T-helper 17 cell (primary cell): Measurements from ENCODE around the gene HUNK. TPM values are rescaled to one million over a fixed set of nuclear protein-coding genes. Genes with fewer than 3 reads are reported as not detected.
"Not testable (repeated sequence)": the region's sequence is repeated elsewhere in the genome, so short reads cannot be mapped to it uniquely, and the experiment has no call there.

Experiments
- ATAC-seq: fragments of 150-1000 bp; cut with Tn5 transposase; 2 replicates; pipeline ENCODE4 v1.10.0; 2021; ENCODE audit warnings: mild to moderate bottlenecking, moderate library complexity
- DNase-seq, 3 donors: peaks; one replicate each; pipeline versions ENCODE4 v3.0.0 to v3.0.0-alpha.2; 2020 to 2021
- H3K9me3 ChIP-seq: one replicate; pipeline ENCODE4 v1.7.0; 2013; ENCODE audit warnings: low read length, mild to moderate bottlenecking; ENCODE audit not compliant: control insufficient read depth, poor library complexity, severe bottlenecking
- H3K27ac Mint-ChIP-seq: one replicate; pipeline ENCODE4 v1.8.0; 2022; ENCODE audit warnings: mild to moderate bottlenecking, moderate library complexity, mixed read lengths
- H3K27me3 Mint-ChIP-seq: one replicate; pipeline ENCODE4 v1.8.0; 2022; ENCODE audit warnings: mixed read lengths
- H3K36me3 Mint-ChIP-seq: one replicate; pipeline ENCODE4 v1.8.0; 2022; ENCODE audit warnings: low read depth, mixed read lengths
- H3K4me1 Mint-ChIP-seq: one replicate; pipeline ENCODE4 v1.8.0; 2022; ENCODE audit warnings: mild to moderate bottlenecking, mixed read lengths
- H3K4me3 Mint-ChIP-seq: one replicate; pipeline ENCODE4 v1.8.0; 2022; ENCODE audit warnings: mild to moderate bottlenecking, moderate library complexity, mixed read lengths
- total RNA-seq, 4 donors: library from RNA in 2 of 4; stranded (reverse) in 2 of 4; gene quantifications; one replicate each; pipeline ENCODE4 v1.2.3 and lab custom pipeline; 2022 to 2026

HUNK gene
- total RNA-seq, 2 donors from 2014 or later: 0.81 to 1.3 TPM

DNA sequence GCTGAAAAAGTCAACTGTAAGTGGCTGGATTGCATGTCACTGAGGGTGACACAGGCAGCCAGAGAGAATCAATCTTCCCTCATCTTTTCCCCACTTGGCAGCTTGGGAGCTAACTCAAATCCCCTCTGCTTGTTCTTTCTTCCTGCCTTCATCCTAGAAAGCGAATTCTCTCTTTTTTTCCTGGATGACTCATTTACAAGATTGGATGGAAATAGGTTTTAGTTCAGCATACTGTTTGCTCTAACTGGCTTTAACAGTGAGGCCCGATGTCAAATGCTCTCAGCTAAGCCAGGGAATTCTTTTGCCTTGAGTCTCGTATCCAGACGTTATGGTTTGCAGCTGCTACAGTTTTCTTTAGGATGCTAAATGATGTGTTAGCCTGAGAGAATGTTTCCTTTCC lies 72.7 kb downstream of the HUNK start:
- H3K27ac Mint-ChIP-seq: peak overlapping the region; percentile 63
- ATAC-seq: no peak
- no peaks in the 10 kb centered on the region for H3K9me3 ChIP-seq
- no peak for DNase-seq
- peaks cover 4% of the 10 kb centered on the region for H3K36me3 Mint-ChIP-seq
- peaks cover 4% of the 10 kb centered on the region for H3K4me1 Mint-ChIP-seq
- H3K27me3 Mint-ChIP-seq: peaks cover 49% of the 10 kb centered on the region
- no peak overlapping the region for H3K4me3 Mint-ChIP-seq

DNA sequence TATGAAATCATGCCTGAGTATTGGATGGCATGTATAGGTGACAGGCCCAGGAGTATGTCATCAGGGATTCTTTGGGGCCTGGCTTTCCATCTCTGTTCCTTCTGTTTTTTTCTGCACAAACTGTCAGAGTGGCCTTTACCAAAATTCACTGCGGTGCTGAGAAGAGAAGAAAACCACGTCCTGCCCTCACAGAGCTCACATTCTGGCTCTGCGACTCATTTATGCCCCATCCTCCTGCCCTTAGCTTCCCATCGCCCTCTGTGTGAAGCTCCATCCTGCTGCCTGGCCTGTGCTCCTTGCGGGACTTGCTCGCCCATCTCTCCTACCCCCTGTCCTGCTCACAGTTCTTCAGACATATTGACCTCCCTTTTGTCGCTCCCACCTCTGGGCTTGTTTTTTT lies 73.4 kb downstream of the HUNK start:
- H3K27ac Mint-ChIP-seq: peak overlapping the region; percentile 63
- no peaks in the 10 kb centered on the region for H3K9me3 ChIP-seq
- H3K27me3 Mint-ChIP-seq: peaks cover 43% of the 10 kb centered on the region
- H3K4me1 Mint-ChIP-seq: peaks cover 4% of the 10 kb centered on the region
- no peak overlapping the region for H3K4me3 Mint-ChIP-seq
- DNase-seq (no peak), ATAC-seq (no peak)
- peaks cover 4% of the 10 kb centered on the region for H3K36me3 Mint-ChIP-seq

DNA sequence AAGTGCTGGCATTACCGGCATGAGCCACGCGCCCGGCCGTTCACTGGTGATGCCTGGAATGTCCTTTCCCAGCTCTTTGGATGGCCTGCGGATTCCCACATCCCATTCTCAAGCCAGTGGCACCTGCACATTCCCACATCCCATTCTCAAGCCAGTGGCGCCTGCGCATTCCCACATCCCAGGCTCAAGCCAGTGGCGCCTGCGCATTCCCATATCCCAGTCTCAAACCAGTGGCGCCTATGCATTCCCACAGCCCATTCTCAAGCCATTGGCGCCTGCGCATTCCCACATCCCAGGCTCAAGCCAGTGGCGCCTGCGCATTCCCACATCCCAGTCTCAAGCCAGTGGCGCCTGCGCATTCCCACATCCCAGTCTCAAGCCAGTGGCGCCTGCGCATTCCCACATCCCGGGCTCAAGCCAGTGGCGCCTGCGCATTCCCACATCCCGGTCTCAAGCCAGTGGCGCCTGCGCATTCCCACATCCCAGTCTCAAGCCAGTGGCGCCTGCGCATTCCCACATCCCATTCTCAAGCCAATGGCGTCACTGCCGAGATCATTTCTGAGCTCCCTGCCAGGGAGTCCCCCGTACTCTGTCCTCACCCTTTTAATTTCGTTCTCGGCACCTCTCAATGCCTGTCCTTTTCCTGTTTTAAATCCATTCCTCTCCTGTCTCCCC lies 74.2 kb downstream of the HUNK start:
- H3K36me3 Mint-ChIP-seq, H3K4me3 Mint-ChIP-seq, H3K4me1 Mint-ChIP-seq, DNase-seq, ATAC-seq, H3K27ac Mint-ChIP-seq, H3K9me3 ChIP-seq: not testable (repeated sequence)
- peaks cover 36% of the 10 kb centered on the region for H3K27me3 Mint-ChIP-seq

DNA sequence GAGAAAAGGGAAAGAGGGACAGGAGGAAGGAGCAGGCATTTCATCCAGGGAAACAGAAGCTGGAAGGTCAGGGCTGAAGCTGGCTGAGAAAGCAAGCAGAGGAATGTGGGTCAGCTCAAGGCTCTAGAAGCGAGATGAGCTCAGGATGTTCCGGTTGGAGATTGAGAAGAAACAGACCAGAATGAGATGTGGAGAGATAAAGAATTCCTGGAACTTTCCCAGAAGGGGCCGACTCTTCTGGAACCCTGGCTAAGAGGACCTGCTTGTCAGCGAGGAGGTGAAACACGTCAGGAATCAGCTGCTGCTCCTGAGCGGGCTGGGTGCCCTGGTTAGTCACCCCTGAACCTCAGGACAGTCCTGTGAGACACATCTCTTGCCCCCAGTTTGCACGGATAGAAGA lies 75.9 kb downstream of the HUNK start:
- no peaks in the 10 kb centered on the region for H3K9me3 ChIP-seq

DNA sequence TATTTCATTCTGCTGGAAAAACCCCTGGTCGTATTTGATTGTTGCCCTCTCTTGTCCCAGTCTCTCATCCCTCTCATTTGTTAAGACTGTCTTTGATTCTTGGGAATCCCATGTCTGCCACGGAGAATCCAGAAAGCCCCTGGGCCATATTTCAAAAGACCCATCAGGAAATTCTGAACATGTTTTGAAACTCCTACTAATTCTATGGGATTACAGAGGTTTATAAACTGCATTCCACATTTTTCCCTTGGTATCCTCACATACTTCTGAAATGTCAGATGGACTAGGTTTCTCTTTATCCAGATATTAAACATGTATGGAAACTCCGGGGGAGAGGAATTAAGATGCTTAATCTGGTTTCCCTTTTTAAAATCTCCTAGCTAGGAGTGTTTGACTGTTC lies 80.0 kb downstream of the HUNK start:
- Mint-ChIP-seq H3K4me3 (no peak overlapping the region), H3K27me3 (peaks cover 15% of the 10 kb centered on the region), H3K36me3 (no peaks in the 10 kb centered on the region), H3K4me1 (peaks cover 14% of the 10 kb centered on the region), H3K27ac (no peak overlapping the region)
- no peak for DNase-seq
- no peak for ATAC-seq
- H3K9me3 ChIP-seq: no peaks in the 10 kb centered on the region

More for the DNA sequence above, 75.9 kb downstream of the HUNK start:
- Mint-ChIP-seq H3K27ac (peak overlapping the region; percentile 43), H3K4me1 (peaks cover 4% of the 10 kb centered on the region), H3K36me3 (peaks cover 4% of the 10 kb centered on the region), H3K4me3 (no peak overlapping the region), H3K27me3 (peaks cover 36% of the 10 kb centered on the region)
- ATAC-seq: no peak
- no peak for DNase-seq

DNA sequence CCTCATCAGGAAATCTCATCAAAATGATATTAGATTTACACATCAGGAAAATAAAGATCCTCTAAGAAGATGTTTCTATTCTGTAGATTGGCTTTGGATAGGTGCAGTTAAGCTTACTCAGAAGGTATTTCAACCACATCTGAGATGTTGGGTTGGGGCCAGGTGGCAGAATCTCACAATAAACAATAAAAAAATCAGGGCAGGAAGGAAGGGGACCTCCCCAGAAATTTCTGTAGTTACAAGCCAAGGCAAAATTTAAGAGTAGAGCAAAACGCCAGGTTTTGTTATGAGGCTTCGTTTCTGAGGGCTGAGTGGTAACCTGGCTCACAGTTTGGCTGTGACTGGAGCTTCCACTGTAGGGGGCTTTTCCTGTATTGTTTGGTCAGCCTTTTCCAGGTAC lies 84.8 kb downstream of the HUNK start:
- ATAC-seq (peak; percentile 83), DNase-seq (no peak)
- peak overlapping the region; percentile 26 for H3K4me3 Mint-ChIP-seq
- no peaks in the 10 kb centered on the region for H3K36me3 Mint-ChIP-seq
- no peaks in the 10 kb centered on the region for H3K27me3 Mint-ChIP-seq
- peaks cover 9% of the 10 kb centered on the region for H3K4me1 Mint-ChIP-seq
- H3K27ac Mint-ChIP-seq: peak overlapping the region; percentile 81
- no peaks in the 10 kb centered on the region for H3K9me3 ChIP-seq

DNA sequence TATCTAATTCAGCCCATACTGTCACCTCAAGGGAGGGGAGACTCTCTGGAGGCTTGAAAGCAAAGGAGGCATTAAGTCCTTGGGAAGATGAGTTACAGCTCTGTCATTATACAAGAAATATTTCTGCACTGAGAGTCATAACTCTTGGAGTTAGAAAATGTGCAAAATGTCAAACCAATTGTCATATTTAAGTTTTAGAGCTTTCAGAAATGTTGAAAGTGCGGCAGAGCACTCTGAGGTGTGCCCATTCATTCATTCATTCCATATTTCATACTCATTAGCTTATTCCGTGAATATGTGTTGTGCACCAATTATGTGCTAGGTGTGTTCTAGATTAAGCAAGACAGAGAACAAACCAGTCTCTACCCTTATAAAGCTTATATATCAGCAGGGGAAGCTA lies 87.1 kb downstream of the HUNK start:
- ATAC-seq (no peak), DNase-seq (no peak)
- Mint-ChIP-seq H3K27ac (no peak overlapping the region), H3K4me3 (no peak overlapping the region), H3K4me1 (peaks cover 9% of the 10 kb centered on the region), H3K36me3 (no peaks in the 10 kb centered on the region), H3K27me3 (peaks cover 7% of the 10 kb centered on the region)
- no peaks in the 10 kb centered on the region for H3K9me3 ChIP-seq

DNA sequence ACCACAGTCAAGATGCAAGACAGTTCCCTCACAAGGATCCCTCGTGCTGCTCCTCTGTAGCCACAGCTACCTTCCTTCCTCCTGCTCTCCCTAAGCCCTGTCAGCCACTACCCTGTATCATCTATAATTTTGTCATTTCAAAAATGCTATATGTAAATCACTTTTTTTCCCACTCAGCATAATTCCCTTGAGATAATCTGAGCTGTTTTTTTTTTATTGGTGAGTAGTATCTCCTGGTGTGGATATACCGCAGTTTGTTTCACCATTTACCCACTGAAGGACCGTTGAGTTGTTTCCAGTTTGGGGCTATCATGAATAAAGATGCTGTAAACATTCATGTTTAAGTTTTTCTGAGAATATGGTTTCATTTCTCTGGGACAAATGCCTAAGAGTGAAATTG lies 88.2 kb downstream of the HUNK start:
- Mint-ChIP-seq H3K36me3 (no peaks in the 10 kb centered on the region), H3K27me3 (peaks cover 7% of the 10 kb centered on the region), H3K4me1 (peaks cover 7% of the 10 kb centered on the region), H3K4me3 (no peak overlapping the region), H3K27ac (no peak overlapping the region)
- H3K9me3 ChIP-seq: no peaks in the 10 kb centered on the region
- no peak for DNase-seq
- no peak for ATAC-seq

DNA sequence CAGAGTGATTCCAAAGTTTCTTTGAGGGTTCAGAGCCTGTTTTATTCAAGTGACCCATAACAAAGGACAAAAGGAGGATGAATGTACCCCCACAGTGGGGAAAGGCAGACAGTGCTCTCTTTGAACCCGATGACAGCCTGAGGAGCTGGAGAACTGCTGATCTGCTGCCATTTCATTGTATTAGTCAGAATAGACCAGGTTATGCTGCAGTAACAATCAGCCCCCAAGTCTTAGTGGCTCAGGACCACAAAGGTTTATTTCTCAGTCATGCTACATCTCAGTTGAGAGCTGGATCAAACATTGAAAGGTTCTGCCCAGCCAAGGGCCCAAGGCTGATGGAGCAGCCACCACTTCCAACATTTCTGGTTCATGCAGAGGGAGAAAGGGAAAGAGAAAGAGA lies 88.9 kb downstream of the HUNK start:
- ATAC-seq: no peak
- H3K9me3 ChIP-seq: no peaks in the 10 kb centered on the region
- H3K27ac Mint-ChIP-seq: no peak overlapping the region
- peaks cover 7% of the 10 kb centered on the region for H3K27me3 Mint-ChIP-seq
- H3K4me1 Mint-ChIP-seq: peaks cover 2% of the 10 kb centered on the region
- no peak for DNase-seq
- H3K4me3 Mint-ChIP-seq: no peak overlapping the region
- no peaks in the 10 kb centered on the region for H3K36me3 Mint-ChIP-seq

DNA sequence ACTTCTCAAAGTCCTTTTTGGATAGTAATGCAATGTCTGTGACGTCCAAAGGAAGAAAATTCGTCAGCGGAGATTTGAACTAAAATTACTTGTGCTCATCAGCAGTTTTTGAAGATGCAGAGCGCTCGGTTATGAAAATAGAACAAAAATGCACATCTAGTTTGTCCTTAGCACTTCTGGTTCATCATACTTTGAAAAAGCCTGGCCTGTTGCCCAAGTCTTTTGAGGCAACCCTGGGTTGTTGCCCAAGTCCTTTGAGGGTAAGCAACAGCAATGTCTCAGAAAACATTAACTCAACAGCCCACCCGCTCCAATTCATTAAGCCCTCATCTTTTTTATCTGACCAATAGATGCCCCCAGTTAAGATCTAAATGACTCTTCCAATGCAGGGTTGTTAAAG lies 91.9 kb downstream of the HUNK start:
- ATAC-seq (no peak), DNase-seq (no peak)
- Mint-ChIP-seq H3K27me3 (peaks cover 7% of the 10 kb centered on the region), H3K36me3 (no peaks in the 10 kb centered on the region), H3K4me1 (no peaks in the 10 kb centered on the region), H3K4me3 (no peak overlapping the region), H3K27ac (no peak overlapping the region)
- H3K9me3 ChIP-seq: no peaks in the 10 kb centered on the region

DNA sequence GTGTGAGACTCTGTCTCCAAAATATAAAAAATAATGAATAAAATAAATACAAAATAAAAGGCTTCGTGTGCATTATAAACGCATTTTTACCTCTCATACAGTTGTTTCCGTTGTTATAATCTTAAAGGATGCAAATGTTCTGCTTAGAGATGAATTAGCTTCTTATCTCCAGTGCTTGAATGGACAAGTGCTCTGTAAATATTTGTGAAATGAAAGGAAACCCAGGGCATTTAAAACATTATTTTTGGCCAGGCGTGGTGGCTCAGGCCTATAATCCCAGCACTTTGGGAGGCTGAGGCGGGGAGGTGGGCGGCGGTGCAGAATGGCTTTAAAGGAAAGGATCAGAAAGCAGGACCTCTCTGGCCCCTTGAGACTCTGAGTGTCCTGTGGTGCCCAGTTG lies 94.5 kb downstream of the HUNK start:
- no peak overlapping the region for H3K27ac Mint-ChIP-seq
- no peaks in the 10 kb centered on the region for H3K9me3 ChIP-seq
- H3K36me3 Mint-ChIP-seq: no peaks in the 10 kb centered on the region
- no peak overlapping the region for H3K4me3 Mint-ChIP-seq
- no peaks in the 10 kb centered on the region for H3K4me1 Mint-ChIP-seq
- DNase-seq: no peak
- H3K27me3 Mint-ChIP-seq: peaks cover 7% of the 10 kb centered on the region
- ATAC-seq: no peak

DNA sequence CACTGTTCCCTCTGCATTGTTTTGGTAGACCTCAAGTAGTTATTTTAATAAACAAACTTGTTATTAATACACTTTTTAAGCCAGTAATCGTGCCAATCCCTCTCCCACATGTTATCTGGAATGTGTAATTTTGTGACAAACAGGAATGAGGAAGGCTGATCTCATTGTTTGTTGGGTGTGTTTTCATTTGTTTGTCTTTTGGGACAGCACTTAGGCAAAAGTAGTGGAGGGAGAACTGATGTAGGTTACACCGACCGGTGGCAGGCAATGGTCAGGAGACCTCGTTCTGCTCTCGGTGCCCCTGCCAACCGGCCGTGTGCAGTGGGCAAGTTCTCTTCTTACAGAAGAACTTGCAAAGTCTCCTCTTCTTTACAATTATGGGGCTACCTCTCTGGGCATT lies 99.8 kb downstream of the HUNK start:
- H3K27me3 Mint-ChIP-seq: no peaks in the 10 kb centered on the region
- H3K27ac Mint-ChIP-seq: no peak overlapping the region
- no peaks in the 10 kb centered on the region for H3K36me3 Mint-ChIP-seq
- no peak overlapping the region for H3K4me3 Mint-ChIP-seq
- ATAC-seq: no peak
- H3K4me1 Mint-ChIP-seq: peaks cover 15% of the 10 kb centered on the region
- no peak for DNase-seq
- no peaks in the 10 kb centered on the region for H3K9me3 ChIP-seq

DNA sequence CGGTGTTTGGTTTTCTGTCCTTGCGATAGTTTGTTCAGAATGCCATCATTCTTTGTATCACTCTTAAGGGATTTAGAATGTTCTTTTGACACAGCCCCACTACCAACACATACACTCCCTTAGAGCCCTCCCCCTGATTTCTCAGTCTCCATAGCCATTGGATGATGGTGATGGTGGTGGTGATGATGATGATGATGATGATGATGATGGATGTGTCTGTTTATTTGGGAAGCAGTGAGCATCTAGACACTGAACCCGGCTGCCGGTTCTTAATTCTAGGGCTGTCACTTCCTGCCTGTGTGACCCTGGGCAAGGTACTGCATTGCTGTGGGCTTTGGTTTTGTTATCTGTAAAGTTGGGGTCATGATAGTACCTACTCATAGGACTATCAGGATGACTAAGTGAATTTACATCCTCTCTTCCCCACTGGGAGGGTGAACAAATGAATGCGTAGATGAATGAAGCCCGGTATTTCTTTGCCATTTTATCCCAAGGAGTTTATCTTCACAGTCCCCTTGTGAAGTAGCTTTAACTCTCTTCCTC lies 100.7 kb downstream of the HUNK start:
- Mint-ChIP-seq H3K4me1 (peaks cover 15% of the 10 kb centered on the region), H3K27me3 (peaks cover 4% of the 10 kb centered on the region), H3K4me3 (no peak overlapping the region), H3K27ac (no peak overlapping the region), H3K36me3 (no peaks in the 10 kb centered on the region)
- ATAC-seq: no peak
- no peak for DNase-seq
- H3K9me3 ChIP-seq: no peaks in the 10 kb centered on the region

DNA sequence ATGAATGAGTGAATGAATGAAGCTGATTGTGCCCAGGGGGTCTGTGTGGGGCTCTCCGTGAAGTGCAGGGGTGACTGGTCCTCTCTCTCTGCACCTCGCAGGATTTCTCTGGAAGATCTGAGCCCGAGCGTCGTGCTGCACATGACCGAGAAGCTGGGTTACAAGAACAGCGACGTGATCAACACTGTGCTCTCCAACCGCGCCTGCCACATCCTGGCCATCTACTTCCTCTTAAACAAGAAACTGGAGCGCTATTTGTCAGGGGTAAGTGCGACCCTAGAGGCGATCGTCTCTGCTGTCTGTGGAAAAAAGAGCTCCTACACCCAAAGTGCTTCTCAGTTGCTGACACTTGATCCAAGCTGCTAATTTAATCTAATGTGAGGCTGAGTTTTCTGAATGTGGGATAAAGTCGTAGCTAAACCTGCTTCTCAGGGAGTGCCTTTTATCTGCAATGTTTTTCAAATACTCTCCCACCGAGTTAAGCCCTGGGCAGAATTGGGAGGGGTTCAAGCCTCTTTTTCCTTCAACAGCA lies 101.7 kb downstream of the HUNK start:
- Mint-ChIP-seq H3K4me3 (peak overlapping the region; percentile 55), H3K36me3 (no peaks in the 10 kb centered on the region), H3K27ac (peak overlapping the region; percentile 1), H3K27me3 (peaks cover 6% of the 10 kb centered on the region), H3K4me1 (peaks cover 15% of the 10 kb centered on the region)
- H3K9me3 ChIP-seq: no peaks in the 10 kb centered on the region
- ATAC-seq (peak; percentile 92), DNase-seq (peak in 1 of 3 donors; percentile 13)
